ENCODE results near the gene FIGNL2.

FIGNL2 gene

GRCh38 chr12:51867796-51868428, 19.4 kb upstream of the FIGNL2 start:
- no peak for TF ChIP-seq ZNF274 (IDR thresholded peaks at IDR 0.05; ENCODE audit: low read depth, low read length)
- H3K4me3 ChIP-seq (ENCODE audit: low read length), result no peak overlapping the region

GRCh38 chr12:51867371-51867770, 18.9 kb upstream of the FIGNL2 start:
- H3K4me3 ChIP-seq (ENCODE audit: low read length), result no peak overlapping the region
- TF ChIP-seq ZNF274 (IDR thresholded peaks at IDR 0.05; ENCODE audit: low read depth, low read length), result no peak

- no peak overlapping the region for H3K4me3 ChIP-seq (ENCODE audit: low read length)
- no peak for TF ChIP-seq ZNF274 (IDR thresholded peaks at IDR 0.05; ENCODE audit: low read depth, low read length)
Observed at GRCh38 chr12:51866762-51867161, 18.2 kb upstream of the FIGNL2 start.

GRCh38 chr12:51866324-51866723, 17.8 kb upstream of the FIGNL2 start:
- H3K4me3 ChIP-seq (ENCODE audit: low read length), result no peak overlapping the region
- TF ChIP-seq ZNF274 (IDR thresholded peaks at IDR 0.05; ENCODE audit: low read depth, low read length), result no peak

- no peak overlapping the region for H3K4me3 ChIP-seq (ENCODE audit: low read length)
- no peak for TF ChIP-seq ZNF274 (IDR thresholded peaks at IDR 0.05; ENCODE audit: low read depth, low read length)
Observed at GRCh38 chr12:51865757-51866270, 17.3 kb upstream of the FIGNL2 start.

GRCh38 chr12:51864833-51865670, 16.5 kb upstream of the FIGNL2 start:
- TF ChIP-seq ZNF274 (IDR thresholded peaks at IDR 0.05; ENCODE audit: low read depth, low read length), result no peak
- no peak overlapping the region for H3K4me3 ChIP-seq (ENCODE audit: low read length)

- no peak overlapping the region for H3K4me3 ChIP-seq (ENCODE audit: low read length)
Observed at GRCh38 chr12:51863933-51864832, 15.7 kb upstream of the FIGNL2 start.

GRCh38 chr12:51863363-51863932, 14.9 kb upstream of the FIGNL2 start:
- TF ChIP-seq ZNF274 (IDR thresholded peaks at IDR 0.05; ENCODE audit: low read depth, low read length), result no peak
- H3K4me3 ChIP-seq (ENCODE audit: low read length), result no peak overlapping the region

More at GRCh38 chr12:51863933-51864832, 15.7 kb upstream of the FIGNL2 start:
- no peak for TF ChIP-seq ZNF274 (IDR thresholded peaks at IDR 0.05; ENCODE audit: low read depth, low read length)

- H3K4me3 ChIP-seq (ENCODE audit: low read length), result no peak overlapping the region
- no peak for TF ChIP-seq ZNF274 (IDR thresholded peaks at IDR 0.05; ENCODE audit: low read depth, low read length)
Observed at GRCh38 chr12:51862947-51863346, 14.4 kb upstream of the FIGNL2 start.

- H3K4me3 ChIP-seq (ENCODE audit: low read length), result no peak overlapping the region
- TF ChIP-seq ZNF274 (IDR thresholded peaks at IDR 0.05; ENCODE audit: low read depth, low read length), result no peak
Observed at GRCh38 chr12:51860986-51861385, 12.5 kb upstream of the FIGNL2 start.

GRCh38 chr12:51855586-51856428, 7.3 kb upstream of the FIGNL2 start:
- TF ChIP-seq ZNF274 (IDR thresholded peaks at IDR 0.05; ENCODE audit: low read depth, low read length), result no peak
- H3K4me3 ChIP-seq (ENCODE audit: low read length), result no peak overlapping the region

GRCh38 chr12:51852404-51853137, 4.1 kb upstream of the FIGNL2 start:
- no peak overlapping the region for H3K4me3 ChIP-seq (ENCODE audit: low read length)
- TF ChIP-seq ZNF274 (IDR thresholded peaks at IDR 0.05; ENCODE audit: low read depth, low read length), result no peak

Measured in GM08714 (cell line).